Smooth muscle cell (in vitro differentiated cells): Measurements from ENCODE around the gene CACNB1. TPM values are rescaled to one million over a fixed set of nuclear protein-coding genes. Genes with fewer than 3 reads are reported as not detected.

ENCODE experiments used
- DNase-seq: peaks from one replicate; lab custom pipeline; 2025; ENCODE audit not compliant: unreplicated experiment; lab: John Stamatoyannopoulos, UW
- H2AFZ ChIP-seq: fragments of 200-600 bp; sonication (generic); 2 replicates; pipeline ENCODE4 v1.6.0; 2016; ENCODE audit warnings: antibody characterized with exemption, low read depth, mild to moderate bottlenecking
- H3F3A ChIP-seq: fragments of 200-600 bp; sonication (generic); 2 replicates; pipeline ENCODE4 v1.6.0; 2017; ENCODE audit warnings: antibody characterized with exemption, low read depth
- H3K27ac ChIP-seq: fragments of 200-600 bp; sonication (generic); 2 replicates; pipeline ENCODE4 v1.5.1; 2016; ENCODE audit warnings: low read depth, mild to moderate bottlenecking
- H3K27me3 ChIP-seq: fragments of 200-600 bp; sonication (generic); 2 replicates; pipeline ENCODE4 v1.6.1; 2016; ENCODE audit warnings: low read depth, mild to moderate bottlenecking
- H3K36me3 ChIP-seq: fragments of 200-600 bp; sonication (generic); 2 replicates; pipeline ENCODE4 v1.5.1; 2016; ENCODE audit warnings: low read depth
- H3K4me1 ChIP-seq: fragments of 200-600 bp; sonication (generic); 2 replicates; pipeline ENCODE4 v1.5.1; 2016; ENCODE audit warnings: low read depth
- H3K4me2 ChIP-seq: fragments of 200-600 bp; sonication (generic); 2 replicates; pipeline ENCODE4 v1.6.0; 2016; ENCODE audit warnings: mild to moderate bottlenecking
- H3K4me3 ChIP-seq: fragments of 200-600 bp; sonication (generic); 2 replicates; pipeline ENCODE4 v1.5.1; 2016; ENCODE audit warnings: mild to moderate bottlenecking
- H3K79me2 ChIP-seq: fragments of 200-600 bp; sonication (generic); 2 replicates; pipeline ENCODE4 v1.6.0; 2016; ENCODE audit warnings: low read depth, mild to moderate bottlenecking
- H3K9ac ChIP-seq: fragments of 200-600 bp; sonication (generic); 2 replicates; pipeline ENCODE4 v1.6.0; 2016; ENCODE audit warnings: low read depth
- H3K9me3 ChIP-seq: fragments of 200-600 bp; sonication (generic); replicated peaks from 2 replicates; pipeline ENCODE4 v1.5.1; 2016; ENCODE audit warnings: low read depth
- H4K20me1 ChIP-seq: fragments of 200-600 bp; sonication (generic); 2 replicates; pipeline ENCODE4 v1.6.0; 2016; ENCODE audit warnings: low read depth
- CTCF ChIP-seq: fragments of 200-600 bp; sonication (generic); IDR thresholded peaks from 2 replicates; pipeline ENCODE4 v1.5.1; 2017; ENCODE audit warnings: borderline replicate concordance, mild to moderate bottlenecking, antibody characterized with exemption; ENCODE audit not compliant: insufficient read depth, poor library complexity, severe bottlenecking
- WGBS: methylation state at CpG from one replicate; pipeline ENCODE4 v1.1.7; 2016; ENCODE audit warnings: low lambda C conversion rate; 5-methylcytosine and 5-hydroxymethylcytosine counted together
- polyA plus RNA-seq: library from polyadenylated mRNA; unstranded; fragments of >200 nt; fragmentation: Nextera tagmentation; extraction: Ambion mirVana; gene quantifications from 2 replicates; pipeline ENCODE4 v1.2.1, GENCODE V29; 2016
- total RNA-seq: library from RNA; depleted of rRNA; stranded (reverse); fragments of >200 nt; gene quantifications from 2 replicates; pipeline ENCODE4 v1.2.3, GENCODE V29; 2014

The CACNB1 gene
- total and polyA plus RNA-seq, 2 experiments from 2014 or later, result 7.1 to 9.2 TPM

GRCh38 chr17:39221572-39221971 is 24.1 kb upstream of the CACNB1 start:
- no peak for TF ChIP-seq CTCF
- H3K27ac ChIP-seq, result no peak overlapping the region

GRCh38 chr17:39219647-39220154 is 22.2 kb upstream of the CACNB1 start:
- Histone ChIP-seq H3K36me3 (no peaks in the 10 kb centered on the region), H3F3A (no peaks in the 10 kb centered on the region), H3K9ac (no peak overlapping the region), H3K79me2 (no peaks in the 10 kb centered on the region), H3K27ac (no peak overlapping the region), H3K4me3 (no peak overlapping the region), H2AFZ (no peak overlapping the region), H3K4me1 (peaks cover 2% of the 10 kb centered on the region), H3K9me3 (no peaks in the 10 kb centered on the region), H3K4me2 (no peak overlapping the region), H4K20me1 (no peaks in the 10 kb centered on the region), H3K27me3 (peaks cover 53% of the 10 kb centered on the region)
- no peak for DNase-seq
- WGBS, result 84% methylated on average over 8 of the region's 8 CpGs
- no peak for TF ChIP-seq CTCF

More at GRCh38 chr17:39221572-39221971, 24.1 kb upstream of the CACNB1 start:
- Histone ChIP-seq H3F3A (no peaks in the 10 kb centered on the region), H3K9me3 (no peaks in the 10 kb centered on the region), H3K9ac (no peak overlapping the region), H3K36me3 (no peaks in the 10 kb centered on the region), H3K27me3 (peaks cover 72% of the 10 kb centered on the region), H2AFZ (no peak overlapping the region), H4K20me1 (no peaks in the 10 kb centered on the region), H3K79me2 (no peaks in the 10 kb centered on the region), H3K4me3 (no peak overlapping the region), H3K4me2 (no peak overlapping the region), H3K4me1 (peaks cover 17% of the 10 kb centered on the region)
- DNase-seq, result no peak
- WGBS, result 90% methylated on average over 6 of the region's 6 CpGs

GRCh38 chr17:39218906-39219305 is 21.4 kb upstream of the CACNB1 start:
- peaks cover 45% of the 10 kb centered on the region for H3K27me3 ChIP-seq
- TF ChIP-seq CTCF, result no peak
- no peaks in the 10 kb centered on the region for H4K20me1 ChIP-seq
- H3K27ac ChIP-seq, result no peak overlapping the region
- H3K4me3 ChIP-seq, result no peak overlapping the region
- no peaks in the 10 kb centered on the region for H3F3A ChIP-seq
- no peak for DNase-seq
- no peak overlapping the region for H3K9ac ChIP-seq
- no peak overlapping the region for H2AFZ ChIP-seq
- H3K4me2 ChIP-seq, result no peak overlapping the region
- no peaks in the 10 kb centered on the region for H3K79me2 ChIP-seq
- H3K4me1 ChIP-seq, result no peaks in the 10 kb centered on the region
- no peaks in the 10 kb centered on the region for H3K36me3 ChIP-seq
- no peaks in the 10 kb centered on the region for H3K9me3 ChIP-seq
- WGBS, result 81% methylated on average over 8 of the region's 8 CpGs

GRCh38 chr17:39217734-39218369 is 20.4 kb upstream of the CACNB1 start:
- Histone ChIP-seq H3K4me3 (no peak overlapping the region), H3F3A (no peaks in the 10 kb centered on the region), H3K27ac (no peak overlapping the region), H3K4me1 (no peaks in the 10 kb centered on the region), H3K9me3 (no peaks in the 10 kb centered on the region), H3K36me3 (no peaks in the 10 kb centered on the region), H4K20me1 (no peaks in the 10 kb centered on the region), H3K4me2 (no peak overlapping the region), H2AFZ (no peak overlapping the region), H3K27me3 (peaks cover 34% of the 10 kb centered on the region), H3K79me2 (no peaks in the 10 kb centered on the region), H3K9ac (no peak overlapping the region)
- no peak for TF ChIP-seq CTCF
- no peak for DNase-seq
- 38% methylated on average over 24 of the region's 24 CpGs for WGBS
